Measurements from ENCODE around the gene SLC26A1.

GRCh38 chr4:1019729-1020470 lies 26.7 kb upstream of the SLC26A1 start:
- TF ChIP-seq, protein P1, sequence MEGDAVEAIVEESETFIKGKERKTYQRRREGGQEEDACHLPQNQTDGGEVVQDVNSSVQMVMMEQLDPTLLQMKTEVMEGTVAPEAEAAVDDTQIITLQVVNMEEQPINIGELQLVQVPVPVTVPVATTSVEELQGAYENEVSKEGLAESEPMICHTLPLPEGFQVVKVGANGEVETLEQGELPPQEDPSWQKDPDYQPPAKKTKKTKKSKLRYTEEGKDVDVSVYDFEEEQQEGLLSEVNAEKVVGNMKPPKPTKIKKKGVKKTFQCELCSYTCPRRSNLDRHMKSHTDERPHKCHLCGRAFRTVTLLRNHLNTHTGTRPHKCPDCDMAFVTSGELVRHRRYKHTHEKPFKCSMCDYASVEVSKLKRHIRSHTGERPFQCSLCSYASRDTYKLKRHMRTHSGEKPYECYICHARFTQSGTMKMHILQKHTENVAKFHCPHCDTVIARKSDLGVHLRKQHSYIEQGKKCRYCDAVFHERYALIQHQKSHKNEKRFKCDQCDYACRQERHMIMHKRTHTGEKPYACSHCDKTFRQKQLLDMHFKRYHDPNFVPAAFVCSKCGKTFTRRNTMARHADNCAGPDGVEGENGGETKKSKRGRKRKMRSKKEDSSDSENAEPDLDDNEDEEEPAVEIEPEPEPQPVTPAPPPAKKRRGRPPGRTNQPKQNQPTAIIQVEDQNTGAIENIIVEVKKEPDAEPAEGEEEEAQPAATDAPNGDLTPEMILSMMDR (IDR thresholded peaks at IDR 0.05; ENCODE audit: insufficient read depth, low read length, poor library complexity, severe bottlenecking) = no peak
- no peak for TF ChIP-seq EZH2phosphoT487 (conservative IDR thresholded peaks at IDR 0.05; ENCODE audit: low read length)

Data from SU-DHL-6 (cell line).